K562 (cell line): ENCODE results near the gene THAP4. TPM values are rescaled to one million over a fixed set of nuclear protein-coding genes. Genes with fewer than 3 reads are reported as not detected.

Experiments used
- ATAC-seq: fragments of 200-7000 bp; cut with Tn5 transposase; 3 replicates; pipeline ENCODE4 v1.9.1; 2020; ENCODE audit warnings: moderate library complexity
- BruUV-seq: library from RNA; stranded (reverse); fragments of 400-500 nt; replicated peaks from 2 replicates; lab custom pipeline; 2021; lab: Mats Ljungman, UMichigan
- CTCF ChIA-PET: fragments of 300-600 bp; formaldehyde crosslinking; extraction: SDS; loops from one replicate; lab custom pipeline; 2021; ENCODE audit warnings: low intra/inter-chr PET ratio; lab: Yijun Ruan, JAX
- POLR2A ChIA-PET: fragments of 300-600, 350-650 bp; sonication (Branson Sonifier 250); formaldehyde crosslinking; extraction: SDS; loops from one replicate; lab custom pipeline; 2021; ENCODE audit warnings: antibody characterized with exemption, inconsistent platforms; lab: Yijun Ruan, JAX
- DNase-seq, 4 experiments: peaks; one replicate each; pipeline versions ENCODE4 v3.0.0 to v3.0.0-alpha.2; 2011 to 2018; ENCODE audit warnings: low spot score in 3 of 4, mixed read lengths in 3 of 4; ENCODE audit errors: extremely low read depth in 1 of 4
- FAIRE-seq: peaks from 2 replicates; lab custom pipeline; 2011; peaks lifted over from hg19 to GRCh38; lab: Jason Lieb, UNC
- H2AFZ ChIP-seq: 2 replicates; pipeline ENCODE4 v1.6.0; 2011; ENCODE audit warnings: low read depth, low read length, control low read depth, inconsistent platforms
- H3K27ac ChIP-seq: fragments of 200-600 bp; 3 replicates; pipeline ENCODE4 v1.8.0; 2011; ENCODE audit warnings: low read depth, mild to moderate bottlenecking, control low read depth, inconsistent platforms, low read length, moderate library complexity, mixed read lengths; ENCODE audit errors: extremely low read depth
- H3K27me3 ChIP-seq, 2 experiments: fragments of 300-600 bp in 1 of 2; 2 replicates in 1 of 2; 3 replicates in 1 of 2; pipeline versions ENCODE4 v1.6.0 to v1.8.0; 2011; ENCODE audit warnings: inconsistent platforms in 2 of 2, low read length in 2 of 2, mild to moderate bottlenecking in 1 of 2, mixed read lengths in 1 of 2, moderate library complexity in 1 of 2; ENCODE audit not compliant: control insufficient read depth in 2 of 2, insufficient read depth in 2 of 2
- H3K36me3 ChIP-seq: fragments of 300-600 bp; 3 replicates; pipeline ENCODE4 v1.8.0; 2011; ENCODE audit warnings: mild to moderate bottlenecking, low read length, inconsistent platforms; ENCODE audit not compliant: control insufficient read depth, insufficient read depth
- H3K4me1 ChIP-seq, 2 experiments: fragments of 200-600 bp in 1 of 2; replicated peaks in 1 of 2; 2 replicates in 1 of 2; 3 replicates in 1 of 2; pipeline versions ENCODE4 v1.5.1 to v1.8.0; 2011; ENCODE audit warnings: inconsistent platforms in 2 of 2, low read length in 2 of 2, mild to moderate bottlenecking in 1 of 2, mixed read lengths in 1 of 2, moderate library complexity in 1 of 2; ENCODE audit not compliant: control insufficient read depth in 2 of 2, insufficient read depth in 2 of 2
- H3K4me2 ChIP-seq: 2 replicates; pipeline ENCODE4 v1.6.1; 2011; ENCODE audit warnings: low read length, control low read depth, inconsistent platforms, mixed read lengths; ENCODE audit not compliant: insufficient read depth
- H3K4me3 ChIP-seq: fragments of 200-600 bp; sonication (generic), shearing (Covaris generic); 2 replicates; pipeline ENCODE4 v1.5.1; 2016; ENCODE audit warnings: control low read depth, inconsistent platforms
- H3K79me2 ChIP-seq: fragments of 200-600 bp; 3 replicates; pipeline ENCODE4 v1.8.0; 2011; ENCODE audit warnings: low read length, inconsistent platforms; ENCODE audit not compliant: control insufficient read depth, insufficient read depth
- H3K9ac ChIP-seq, 2 experiments: 2 replicates each; pipeline versions ENCODE4 v1.6.0 to v1.6.1; 2011; ENCODE audit warnings: low read depth in 2 of 2, low read length in 2 of 2, control low read depth in 1 of 2, inconsistent platforms in 1 of 2, mild to moderate bottlenecking in 1 of 2, mixed read lengths in 1 of 2; ENCODE audit not compliant: insufficient read depth in 1 of 2
- H3K9me1 ChIP-seq: one replicate; pipeline ENCODE4 v1.6.0; 2011; ENCODE audit warnings: inconsistent platforms, mild to moderate bottlenecking, low read length, moderate library complexity; ENCODE audit not compliant: control insufficient read depth, insufficient read depth
- H3K9me3 ChIP-seq: replicated peaks from 2 replicates; pipeline ENCODE4 v1.5.1; 2011; ENCODE audit warnings: low read depth, low read length, inconsistent platforms; ENCODE audit not compliant: control insufficient read depth, insufficient read depth
- H4K20me1 ChIP-seq: replicated peaks from 2 replicates; pipeline ENCODE4 v1.6.1; 2011; ENCODE audit warnings: low read length, inconsistent platforms, mixed read lengths; ENCODE audit not compliant: control insufficient read depth, insufficient read depth
- CC2D1A ChIP-seq: fragments of 450-650 bp; IDR thresholded peaks from 2 replicates; pipeline ENCODE4 v1.6.1; 2017; ENCODE audit warnings: mild to moderate bottlenecking
- ETV5 ChIP-seq: sonication (generic); formaldehyde crosslinking; IDR thresholded peaks from 2 replicates; pipeline ENCODE4 v1.4.0; 2020; ENCODE audit warnings: low read depth, mild to moderate bottlenecking, missing genetic modification reagents
- ETV6 ChIP-seq, 3 experiments: fragments of 150-350 bp in 1 of 3; sonication (generic) in 1 of 3; formaldehyde crosslinking in 1 of 3; IDR thresholded peaks; 2 replicates each; pipeline versions ENCODE4 v1.6.1 to v1.8.0; 2014 to 2022; ENCODE audit warnings: borderline replicate concordance in 2 of 3, low read depth in 2 of 3, antibody characterized with exemption in 1 of 3, low read length in 1 of 3, mild to moderate bottlenecking in 1 of 3, missing genetic modification reagents in 1 of 3
- GABPB1 ChIP-seq: sonication (generic); formaldehyde crosslinking; IDR thresholded peaks from 2 replicates; pipeline ENCODE4 v1.8.0; 2022; ENCODE audit warnings: mild to moderate bottlenecking, missing genetic modification reagents
- GTF2E2 ChIP-seq: fragments of 200-800 bp; sonication (Bioruptor generic); IDR thresholded peaks from 2 replicates; pipeline ENCODE4 v1.6.1; 2016; ENCODE audit warnings: missing genetic modification characterization, missing compliant biosample characterization
- KLF10 ChIP-seq: fragments of 250-450 bp; sonication (Bioruptor Pico); IDR thresholded peaks from 2 replicates; pipeline ENCODE4 v1.6.1; 2021; ENCODE audit warnings: matching md5 sums
- MTA1 ChIP-seq: fragments of 450-650 bp; IDR thresholded peaks from 2 replicates; pipeline ENCODE4 v1.6.1; 2017; ENCODE audit warnings: borderline replicate concordance
- NFXL1 ChIP-seq: fragments of 450-650 bp; formaldehyde crosslinking; IDR thresholded peaks from 2 replicates; pipeline ENCODE4 v1.4.0; 2021; ENCODE audit warnings: mild to moderate bottlenecking
- PHF21A ChIP-seq: fragments of 450-650 bp; IDR thresholded peaks from 2 replicates; pipeline ENCODE4 v1.6.1; 2017; ENCODE audit warnings: low read depth, borderline replicate concordance
- POLR2B ChIP-seq: fragments of 450-650 bp; IDR thresholded peaks from 2 replicates; pipeline ENCODE4 v1.6.1; 2018; ENCODE audit warnings: low read depth; ENCODE audit not compliant: partially characterized antibody
- RBBP5 ChIP-seq: fragments of 200-600 bp; sonication (generic); IDR thresholded peaks from 2 replicates; pipeline ENCODE4 v1.6.1; 2012; ENCODE audit warnings: borderline replicate concordance, mild to moderate bottlenecking, low read length, control low read depth, inconsistent platforms; ENCODE audit not compliant: insufficient read depth, poor library complexity, severe bottlenecking
- RUNX1 ChIP-seq: sonication (generic); IDR thresholded peaks from 2 replicates; pipeline ENCODE4 v1.6.1; 2016; ENCODE audit warnings: antibody characterized with exemption, low read depth
- SMARCE1 ChIP-seq: fragments of 450-650 bp; IDR thresholded peaks from 2 replicates; pipeline ENCODE4 v1.7.1; 2016; ENCODE audit warnings: mild to moderate bottlenecking
- WHSC1 ChIP-seq: IDR thresholded peaks from one replicate; pipeline ENCODE4 v1.6.1; 2012; ENCODE audit warnings: low read length, control low read depth, inconsistent platforms
- ZBED1 ChIP-seq: IDR thresholded peaks from 2 replicates; pipeline ENCODE4 v1.6.1; 2014
- ZNF146 ChIP-seq: IDR thresholded peaks from one replicate; pipeline ENCODE4 v1.6.1; 2018; ENCODE audit warnings: missing compliant biosample characterization; ENCODE audit not compliant: unreplicated experiment
- ZNF778 ChIP-seq: fragments of 450-650 bp; formaldehyde crosslinking; IDR thresholded peaks from 2 replicates; pipeline ENCODE4 v1.4.0; 2020; ENCODE audit warnings: mild to moderate bottlenecking, moderate library complexity
- WGBS: fragments of 100-300 bp; shearing (Covaris generic); methylation state at CpG from one replicate; pipeline ENCODE4 v1.1.6; 2016; ENCODE audit warnings: low coverage, mixed read lengths; ENCODE audit not compliant: insufficient coverage; ENCODE audit errors: missing lambda C conversion rate; 5-methylcytosine and 5-hydroxymethylcytosine counted together
- in situ Hi-C: fragments of 300-500 bp; cut with MboI; formaldehyde crosslinking; loops from 4 replicates; pipeline ENCODE4 v1.15.0; 2018; ENCODE audit warnings: inconsistent platforms, mixed read lengths
- intact Hi-C: fragments of 100-400 bp; cut with micrococcal nuclease; formaldehyde crosslinking; loops from 2 replicates; pipeline ENCODE4 v1.14.2; 2022
- polyA plus RNA-seq, 8 experiments: library from polyadenylated mRNA; depleted of rRNA in 4 of 8; stranded (reverse) in 5 of 8; unstranded in 3 of 8; fragments of >200 nt; fragmentation: Nextera tagmentation in 2 of 8; fragmentation: Illumina TruSeq in 1 of 8; extraction: Ambion mirVana in 2 of 8; extraction: Trizol in 1 of 8; gene quantifications; 2 replicates each; pipeline versions ENCODE4 v1.2.1 to v1.2.3, GENCODE V29; 2011 to 2014; ENCODE audit warnings: inconsistent platforms in 1 of 8, missing spikeins in 1 of 8
- total RNA-seq, 7 experiments: library from RNA; depleted of rRNA in 6 of 7; stranded (reverse); fragments of >200 nt in 6 of 7; fragmentation: Illumina TruSeq in 2 of 7; extraction: Trizol in 2 of 7; gene quantifications; 2 replicates each; pipeline versions ENCODE4 v1.2.1 to v1.2.3, GENCODE V29; 2011 to 2021; ENCODE audit warnings: low replicate concordance in 1 of 7
- TF ChIP-seq, protein P1 (sequence below), 2 experiments: fragments of 200-800 bp in 1 of 2; sonication (Bioruptor generic) in 1 of 2; sonication (generic) in 1 of 2; formaldehyde crosslinking in 1 of 2; IDR thresholded peaks in 1 of 2; conservative IDR thresholded peaks in 1 of 2; 2 replicates each; pipeline versions ENCODE4 v1.5.0 to v1.6.1; 2016 to 2020; ENCODE audit warnings: missing compliant biosample characterization in 1 of 2, missing genetic modification characterization in 1 of 2, missing genetic modification reagents in 1 of 2
- TF ChIP-seq, protein P2 (sequence below): fragments of 450-650 bp; formaldehyde crosslinking; IDR thresholded peaks from 2 replicates; pipeline ENCODE4 v1.4.0; 2022; ENCODE audit warnings: missing genetic modification characterization

THAP4 gene
- total and polyA plus RNA-seq, 9 of the 15 experiments (the other 6 are each of a cell fraction or from before 2014, with no cell fraction given): 8.6 to 60.9 (median 43.9) TPM

DNA sequence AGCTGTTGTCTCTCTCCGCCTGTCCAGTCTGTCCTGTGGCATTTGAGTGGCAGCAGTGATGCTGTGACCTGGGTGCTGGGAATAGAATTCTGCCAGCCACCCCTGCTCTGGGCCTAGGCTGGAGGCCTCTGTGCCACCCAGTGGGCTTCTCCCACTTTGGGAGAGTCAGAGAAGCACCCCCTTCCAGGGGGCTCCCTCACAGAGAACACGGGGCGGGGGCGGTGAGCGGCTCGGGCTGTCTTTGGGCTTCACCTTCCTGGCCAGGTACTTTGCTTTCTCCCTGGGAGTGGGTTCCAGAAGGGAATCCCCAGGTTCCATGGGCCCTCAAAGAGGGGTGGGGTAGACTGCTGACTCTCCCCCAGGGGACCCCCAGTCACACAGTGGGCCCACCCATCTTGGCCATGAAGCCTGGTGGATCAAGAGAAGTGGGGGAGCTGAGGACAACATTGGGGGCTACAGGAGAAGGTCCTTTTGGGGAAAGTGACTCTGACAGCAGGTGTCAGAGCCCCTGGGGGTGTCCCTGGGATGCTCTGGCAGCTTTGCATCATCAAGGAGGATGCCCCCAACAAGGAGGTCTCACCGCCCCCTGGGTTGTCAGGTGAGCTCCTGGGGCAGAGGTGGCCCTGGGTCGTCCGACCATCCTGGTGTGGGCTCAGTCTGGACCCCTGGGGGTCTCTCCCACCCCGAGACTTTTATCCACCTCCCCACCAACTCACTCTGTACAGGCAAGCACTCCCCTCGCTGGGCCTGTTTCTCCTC is 97.2 kb downstream of the THAP4 start:
- no peak for FAIRE-seq
- H3K9ac ChIP-seq: no peak overlapping the region
- no peaks in the 10 kb centered on the region for H3K9me1 ChIP-seq
- ChIA-PET POLR2A (interaction anchor here (0.6 to 1.1 kb wide), 3 partner anchors 9 to 50 kb away, joined by 3 to 4 read pairs (median 3); no protein-coding TSS in a partner anchor), CTCF (no interaction called here)
- no peaks in the 10 kb centered on the region for H3K79me2 ChIP-seq
- no TSS peak for BruUV-seq
- no peaks in the 10 kb centered on the region; a peak in 1 of 5 replicates for H3K27me3 ChIP-seq
- in situ Hi-C loops (no loop called here), intact Hi-C loops (loop anchor here (2.0 kb wide), 1 partner anchor 31 kb away; the partner anchor contains the start of gene STK25)
- no peak for ATAC-seq
- H2AFZ ChIP-seq: no peak overlapping the region
- H3K27ac ChIP-seq: no peak overlapping the region
- WGBS: 77% methylated on average over 6 of the region's 11 CpGs
- peaks cover 13 to 38% of the 10 kb centered on the region in 2 experiments for H3K4me1 ChIP-seq
- no peaks in the 10 kb centered on the region for H4K20me1 ChIP-seq
- H3K4me2 ChIP-seq: no peak overlapping the region
- no peak overlapping the region for H3K4me3 ChIP-seq
- DNase-seq: no peak
- H3K36me3 ChIP-seq: no peaks in the 10 kb centered on the region
- TF ChIP-seq ETV5 (CRISPR knock-in tag): no peak
- no peak for TF ChIP-seq SMARCE1
- no peak for TF ChIP-seq CC2D1A
- no peak for TF ChIP-seq ZBED1
- TF ChIP-seq GTF2E2 (tag): no peak
- no peak for TF ChIP-seq WHSC1
- TF ChIP-seq ZNF146 (CRISPR knock-in tag): no peak
- no peak for TF ChIP-seq GABPB1 (CRISPR knock-in tag)
- TF ChIP-seq PHF21A: no peak
- TF ChIP-seq RUNX1: no peak
- TF ChIP-seq NFXL1 (CRISPR knock-in tag): no peak
- no peak for TF ChIP-seq KLF10 (CRISPR knock-in tag)
- no peak for TF ChIP-seq RBBP5
- no peak for TF ChIP-seq POLR2B
- TF ChIP-seq ETV6 (IDR thresholded peaks at IDR 0.05; ENCODE audit: borderline replicate concordance in 1 of 2, low read depth in 2 of 2, low read length in 1 of 2): no peak
- no peak for TF ChIP-seq ETV6 (CRISPR knock-in tag; IDR thresholded peaks at IDR 0.05; ENCODE audit: borderline replicate concordance)
- no peak for TF ChIP-seq MTA1
- TF ChIP-seq ZNF778 (CRISPR knock-in tag): no peak
- TF ChIP-seq, protein P1, sequence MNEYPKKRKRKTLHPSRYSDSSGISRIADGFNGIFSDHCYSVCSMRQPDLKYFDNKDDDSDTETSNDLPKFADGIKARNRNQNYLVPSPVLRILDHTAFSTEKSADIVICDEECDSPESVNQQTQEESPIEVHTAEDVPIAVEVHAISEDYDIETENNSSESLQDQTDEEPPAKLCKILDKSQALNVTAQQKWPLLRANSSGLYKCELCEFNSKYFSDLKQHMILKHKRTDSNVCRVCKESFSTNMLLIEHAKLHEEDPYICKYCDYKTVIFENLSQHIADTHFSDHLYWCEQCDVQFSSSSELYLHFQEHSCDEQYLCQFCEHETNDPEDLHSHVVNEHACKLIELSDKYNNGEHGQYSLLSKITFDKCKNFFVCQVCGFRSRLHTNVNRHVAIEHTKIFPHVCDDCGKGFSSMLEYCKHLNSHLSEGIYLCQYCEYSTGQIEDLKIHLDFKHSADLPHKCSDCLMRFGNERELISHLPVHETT (CRISPR knock-in tag; conservative IDR thresholded peaks at IDR 0.05 in 1 of 2, IDR thresholded peaks at IDR 0.05 in 1 of 2): no peak
- TF ChIP-seq, protein P2, sequence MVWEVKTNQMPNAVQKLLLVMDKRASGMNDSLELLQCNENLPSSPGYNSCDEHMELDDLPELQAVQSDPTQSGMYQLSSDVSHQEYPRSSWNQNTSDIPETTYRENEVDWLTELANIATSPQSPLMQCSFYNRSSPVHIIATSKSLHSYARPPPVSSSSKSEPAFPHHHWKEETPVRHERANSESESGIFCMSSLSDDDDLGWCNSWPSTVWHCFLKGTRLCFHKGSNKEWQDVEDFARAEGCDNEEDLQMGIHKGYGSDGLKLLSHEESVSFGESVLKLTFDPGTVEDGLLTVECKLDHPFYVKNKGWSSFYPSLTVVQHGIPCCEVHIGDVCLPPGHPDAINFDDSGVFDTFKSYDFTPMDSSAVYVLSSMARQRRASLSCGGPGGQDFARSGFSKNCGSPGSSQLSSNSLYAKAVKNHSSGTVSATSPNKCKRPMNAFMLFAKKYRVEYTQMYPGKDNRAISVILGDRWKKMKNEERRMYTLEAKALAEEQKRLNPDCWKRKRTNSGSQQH: no peak
- H3K9me3 ChIP-seq: no peaks in the 10 kb centered on the region
